GM21526 (cell line): ENCODE measurements around the gene GJA4.
"Not testable (repeated sequence)": the region's sequence is repeated elsewhere in the genome, so short reads cannot be mapped to it uniquely, and the experiment has no call there.

Source experiments
- ATAC-seq: cut with Tn5 transposase; IDR thresholded peaks from one replicate; pipeline ENCODE4 v1.9.1; 2021; ENCODE audit warnings: moderate library complexity; ENCODE audit not compliant: unreplicated experiment, low FRiP score

The GJA4 gene

GRCh38 chr1:34763142-34763781 lies 29.5 kb upstream of the GJA4 start:
- ATAC-seq, result no peak

GRCh38 chr1:34768856-34769255 lies 23.9 kb upstream of the GJA4 start:
- ATAC-seq, result no peak

- no peak for ATAC-seq
Observed at GRCh38 chr1:34770891-34771504, 21.8 kb upstream of the GJA4 start.

- no peak for ATAC-seq
Observed at GRCh38 chr1:34771573-34772371, 21.0 kb upstream of the GJA4 start.

- not testable (repeated sequence) for ATAC-seq
Observed at GRCh38 chr1:34773114-34773513, 19.7 kb upstream of the GJA4 start.

- no peak for ATAC-seq
Observed at GRCh38 chr1:34774957-34775356, 17.8 kb upstream of the GJA4 start.

- no peak for ATAC-seq
Observed at GRCh38 chr1:34776911-34777310, 15.9 kb upstream of the GJA4 start.

- ATAC-seq, result no peak
Observed at GRCh38 chr1:34777519-34778321, 15.1 kb upstream of the GJA4 start.

GRCh38 chr1:34778381-34778780 lies 14.4 kb upstream of the GJA4 start:
- no peak for ATAC-seq

- no peak for ATAC-seq
Observed at GRCh38 chr1:34779005-34779404, 13.8 kb upstream of the GJA4 start.

- no peak for ATAC-seq
Observed at GRCh38 chr1:34779526-34779925, 13.3 kb upstream of the GJA4 start.

- no peak for ATAC-seq
Observed at GRCh38 chr1:34779962-34780361, 12.8 kb upstream of the GJA4 start.

- ATAC-seq, result no peak
Observed at GRCh38 chr1:34780528-34780927, 12.3 kb upstream of the GJA4 start.

- no peak for ATAC-seq
Observed at GRCh38 chr1:34781071-34781843, 11.5 kb upstream of the GJA4 start, which contains the start of gene GJB3. Gene GJB3 (plus strand): TSS chr1:34781214. CDS start chr1:34784763, 3,549 bp downstream.

GRCh38 chr1:34781844-34782391 lies 10.9 kb upstream of the GJA4 start:
- no peak for ATAC-seq

- ATAC-seq, result no peak
Observed at GRCh38 chr1:34784751-34785221, 8.0 kb upstream of the GJA4 start.

GRCh38 chr1:34785231-34785874 lies 7.4 kb upstream of the GJA4 start:
- no peak for ATAC-seq

- ATAC-seq, result no peak
Observed at GRCh38 chr1:34785875-34786470, 6.8 kb upstream of the GJA4 start.
